Transverse colon (tissue), 3 donors: ENCODE data around the gene RERE.

Source experiments
- EP300 ChIP-seq: sonication (generic); formaldehyde crosslinking; IDR thresholded peaks from one replicate; pipeline ENCODE4 v1.6.1; 2017; ENCODE audit warnings: antibody characterized with exemption, low read depth
- POLR2A ChIP-seq: fragments of 450-650 bp; IDR thresholded peaks from one replicate; pipeline ENCODE4 v1.6.1; 2016; ENCODE audit warnings: antibody characterized with exemption, mild to moderate bottlenecking, moderate library complexity
- TF ChIP-seq, protein P1 (sequence below), 5 experiments: fragments of 200-600 bp in 3 of 5; fragments of 450-650 bp in 2 of 5; sonication (generic) in 3 of 5; IDR thresholded peaks; 1 replicate in 2 of 5; 2 replicates in 3 of 5; pipeline ENCODE4 v1.5.1; 2016 to 2017; ENCODE audit warnings: antibody characterized with exemption in 5 of 5, inconsistent platforms in 3 of 5, mild to moderate bottlenecking in 2 of 5, moderate library complexity in 1 of 5

DNA sequence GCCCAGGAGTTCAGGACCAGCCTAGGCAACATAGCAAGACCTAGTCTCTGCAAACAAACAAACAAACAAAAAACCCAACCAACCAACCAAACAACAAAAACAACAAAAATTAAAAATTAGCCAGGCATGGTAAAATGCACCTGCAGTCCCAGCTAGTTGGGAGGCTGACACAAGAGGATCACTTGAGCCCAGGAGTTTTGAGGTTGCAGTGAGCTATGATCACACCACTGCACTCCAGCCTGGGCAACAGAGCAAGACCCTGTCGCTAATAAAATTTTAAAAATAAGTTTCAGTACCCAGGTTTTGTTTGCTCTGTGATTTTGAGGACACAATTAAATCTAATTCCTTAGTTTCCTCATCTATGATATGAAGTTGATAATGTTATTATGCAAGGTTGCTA, 298.3 kb downstream of the RERE start:
- TF ChIP-seq, protein P1, sequence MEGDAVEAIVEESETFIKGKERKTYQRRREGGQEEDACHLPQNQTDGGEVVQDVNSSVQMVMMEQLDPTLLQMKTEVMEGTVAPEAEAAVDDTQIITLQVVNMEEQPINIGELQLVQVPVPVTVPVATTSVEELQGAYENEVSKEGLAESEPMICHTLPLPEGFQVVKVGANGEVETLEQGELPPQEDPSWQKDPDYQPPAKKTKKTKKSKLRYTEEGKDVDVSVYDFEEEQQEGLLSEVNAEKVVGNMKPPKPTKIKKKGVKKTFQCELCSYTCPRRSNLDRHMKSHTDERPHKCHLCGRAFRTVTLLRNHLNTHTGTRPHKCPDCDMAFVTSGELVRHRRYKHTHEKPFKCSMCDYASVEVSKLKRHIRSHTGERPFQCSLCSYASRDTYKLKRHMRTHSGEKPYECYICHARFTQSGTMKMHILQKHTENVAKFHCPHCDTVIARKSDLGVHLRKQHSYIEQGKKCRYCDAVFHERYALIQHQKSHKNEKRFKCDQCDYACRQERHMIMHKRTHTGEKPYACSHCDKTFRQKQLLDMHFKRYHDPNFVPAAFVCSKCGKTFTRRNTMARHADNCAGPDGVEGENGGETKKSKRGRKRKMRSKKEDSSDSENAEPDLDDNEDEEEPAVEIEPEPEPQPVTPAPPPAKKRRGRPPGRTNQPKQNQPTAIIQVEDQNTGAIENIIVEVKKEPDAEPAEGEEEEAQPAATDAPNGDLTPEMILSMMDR (IDR thresholded peaks at IDR 0.05), result no peak
- TF ChIP-seq POLR2A (no peak), EP300 (no peak)
